Bronchial epithelial cell (primary cell): ENCODE results near the gene SHANK1. TPM values are rescaled to one million over a fixed set of nuclear protein-coding genes. Genes with fewer than 3 reads are reported as not detected.

Experiments
- DNase-seq: peaks from one replicate; pipeline ENCODE4 v3.0.0-alpha.2; 2010; ENCODE audit warnings: low read depth
- FAIRE-seq: peaks from 2 replicates; lab custom pipeline; 2011; peaks lifted over from hg19 to GRCh38; lab: Jason Lieb, UNC
- H3K27me3 ChIP-seq: 2 replicates; pipeline ENCODE4 v1.5.1; 2011; ENCODE audit warnings: low read length; ENCODE audit not compliant: control insufficient read depth, insufficient read depth
- H3K36me3 ChIP-seq: 2 replicates; pipeline ENCODE4 v1.5.1; 2011; ENCODE audit warnings: low read length; ENCODE audit not compliant: control insufficient read depth, insufficient read depth
- H3K4me3 ChIP-seq: 2 replicates; pipeline ENCODE4 v1.5.1; 2011; ENCODE audit warnings: mild to moderate bottlenecking, low read depth, low read length, control low read depth
- total RNA-seq: library from RNA; depleted of rRNA; stranded (reverse); fragments of >200 nt; gene quantifications from 2 replicates; pipeline ENCODE4 v1.2.1, GENCODE V29; 2014
- TF ChIP-seq, protein P1 (sequence below): IDR thresholded peaks from 2 replicates; pipeline ENCODE4 v1.5.1; 2011; ENCODE audit warnings: mild to moderate bottlenecking, moderate library complexity, low read length, control low read depth, inconsistent platforms; ENCODE audit not compliant: insufficient read depth, severe bottlenecking

The SHANK1 gene
- total RNA-seq, 1 donor from 2014 or later = not detected

DNA sequence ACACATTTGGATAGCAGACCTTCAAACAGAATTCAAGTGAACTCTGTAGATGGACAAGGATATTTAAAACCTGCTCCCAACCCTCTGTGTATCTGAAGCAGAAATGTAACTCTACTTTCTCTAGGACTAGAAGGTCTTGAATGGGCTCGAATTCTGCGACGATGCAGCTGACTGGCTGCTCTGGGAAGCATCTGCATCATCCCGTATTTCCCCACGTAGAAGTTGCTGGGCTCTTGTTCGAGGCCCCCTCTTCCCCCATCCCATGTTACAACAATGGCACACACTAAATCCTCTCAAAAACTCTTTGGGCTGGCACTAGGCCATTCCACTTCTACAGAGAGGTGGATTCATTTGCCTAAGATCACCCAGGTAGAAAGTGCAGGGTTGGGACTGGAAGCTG is 55.4 kb downstream of the SHANK1 start:
- peaks cover 9% of the 10 kb centered on the region for H3K27me3 ChIP-seq
- TF ChIP-seq, protein P1, sequence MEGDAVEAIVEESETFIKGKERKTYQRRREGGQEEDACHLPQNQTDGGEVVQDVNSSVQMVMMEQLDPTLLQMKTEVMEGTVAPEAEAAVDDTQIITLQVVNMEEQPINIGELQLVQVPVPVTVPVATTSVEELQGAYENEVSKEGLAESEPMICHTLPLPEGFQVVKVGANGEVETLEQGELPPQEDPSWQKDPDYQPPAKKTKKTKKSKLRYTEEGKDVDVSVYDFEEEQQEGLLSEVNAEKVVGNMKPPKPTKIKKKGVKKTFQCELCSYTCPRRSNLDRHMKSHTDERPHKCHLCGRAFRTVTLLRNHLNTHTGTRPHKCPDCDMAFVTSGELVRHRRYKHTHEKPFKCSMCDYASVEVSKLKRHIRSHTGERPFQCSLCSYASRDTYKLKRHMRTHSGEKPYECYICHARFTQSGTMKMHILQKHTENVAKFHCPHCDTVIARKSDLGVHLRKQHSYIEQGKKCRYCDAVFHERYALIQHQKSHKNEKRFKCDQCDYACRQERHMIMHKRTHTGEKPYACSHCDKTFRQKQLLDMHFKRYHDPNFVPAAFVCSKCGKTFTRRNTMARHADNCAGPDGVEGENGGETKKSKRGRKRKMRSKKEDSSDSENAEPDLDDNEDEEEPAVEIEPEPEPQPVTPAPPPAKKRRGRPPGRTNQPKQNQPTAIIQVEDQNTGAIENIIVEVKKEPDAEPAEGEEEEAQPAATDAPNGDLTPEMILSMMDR = no peak
- H3K4me3 ChIP-seq = no peak overlapping the region
- no peaks in the 10 kb centered on the region for H3K36me3 ChIP-seq
- FAIRE-seq (no peak), DNase-seq (no peak)

DNA sequence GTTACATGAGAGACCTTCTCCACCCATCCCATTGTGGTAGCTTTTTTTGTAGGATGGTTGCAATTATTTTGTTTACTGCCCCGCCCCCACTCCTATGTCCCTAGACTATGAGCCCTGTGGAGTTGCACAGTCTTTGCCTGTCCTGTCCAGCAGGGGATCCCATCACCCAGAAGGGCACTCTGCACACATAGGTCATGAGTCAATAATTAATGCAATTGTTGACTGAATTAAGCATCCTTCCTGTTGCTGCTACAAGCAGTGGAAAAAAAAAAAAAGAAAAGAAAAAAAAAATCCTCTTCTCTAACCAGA is 56.2 kb downstream of the SHANK1 start:
- TF ChIP-seq, protein P1 = no peak
- no peak overlapping the region for H3K4me3 ChIP-seq
- H3K36me3 ChIP-seq = no peaks in the 10 kb centered on the region
- no peak for DNase-seq
- H3K27me3 ChIP-seq = peaks cover 5% of the 10 kb centered on the region
- no peak for FAIRE-seq

GRCh38 chr19:50662651-50663481 is 56.7 kb downstream of the SHANK1 start:
- H3K27me3 ChIP-seq = peaks cover 5% of the 10 kb centered on the region
- DNase-seq (no peak), FAIRE-seq (no peak)
- no peaks in the 10 kb centered on the region for H3K36me3 ChIP-seq
- TF ChIP-seq, protein P1 = no peak
- no peak overlapping the region for H3K4me3 ChIP-seq

GRCh38 chr19:50661766-50662650 is 57.6 kb downstream of the SHANK1 start:
- DNase-seq (no peak), FAIRE-seq (no peak)
- TF ChIP-seq, protein P1 = no peak
- no peaks in the 10 kb centered on the region for H3K36me3 ChIP-seq
- H3K27me3 ChIP-seq = peaks cover 5% of the 10 kb centered on the region
- H3K4me3 ChIP-seq = no peak overlapping the region

DNA sequence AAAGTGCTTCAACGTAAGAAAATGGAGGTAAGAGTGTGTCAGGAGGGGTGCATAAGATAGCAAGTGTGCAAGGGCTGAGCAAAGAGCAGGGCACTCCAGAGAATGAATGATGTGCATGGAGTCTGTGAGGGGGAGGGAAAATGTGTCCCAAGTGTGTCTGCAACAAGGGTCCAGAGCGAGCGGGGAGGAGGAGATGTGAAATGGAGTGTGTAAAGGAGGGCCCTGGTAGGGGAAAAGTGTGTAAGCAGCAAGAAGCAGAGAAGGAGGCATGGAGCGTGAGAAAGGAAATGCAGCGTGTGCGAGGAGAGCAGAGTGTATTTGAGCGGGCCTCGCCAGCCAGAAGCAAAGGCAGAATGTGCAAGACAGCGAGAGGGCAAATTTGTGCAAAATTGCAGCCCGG is 58.6 kb downstream of the SHANK1 start:
- Histone ChIP-seq H3K36me3 (no peaks in the 10 kb centered on the region), H3K4me3 (no peak overlapping the region), H3K27me3 (peaks cover under 1% of the 10 kb centered on the region)
- FAIRE-seq (no peak), DNase-seq (no peak)
- TF ChIP-seq, protein P1 = no peak
